Cardiac muscle cell (in vitro differentiated cells and primary cell): Measurements from ENCODE around the gene RAP1GAP. TPM values are rescaled to one million over a fixed set of nuclear protein-coding genes. Genes with fewer than 3 reads are reported as not detected.

ENCODE experiments used
- DNase-seq, 2 donors: peaks; one replicate each; pipeline versions ENCODE4 v3.0.0 to v3.0.0-alpha.2; 2010 to 2017; ENCODE audit warnings: low read depth in 1 of 2, low spot score in 1 of 2
- H3K27ac ChIP-seq: fragments of 200-600 bp; sonication (generic); 2 replicates; pipeline ENCODE4 v1.5.1; 2016
- H3K27me3 ChIP-seq: fragments of 200-600 bp; sonication (generic); 2 replicates; pipeline ENCODE4 v1.6.0; 2016; ENCODE audit warnings: control low read depth
- H3K36me3 ChIP-seq: fragments of 200-600 bp; sonication (generic); 2 replicates; pipeline ENCODE4 v1.5.1; 2016; ENCODE audit warnings: control low read depth
- H3K4me1 ChIP-seq: fragments of 200-600 bp; sonication (generic); 2 replicates; pipeline ENCODE4 v1.8.1; 2017; ENCODE audit warnings: low read depth, mild to moderate bottlenecking, mixed run types
- H3K4me3 ChIP-seq: fragments of 200-600 bp; sonication (generic); 2 replicates; pipeline ENCODE4 v1.5.1; 2016; ENCODE audit warnings: mild to moderate bottlenecking
- H3K9me3 ChIP-seq: fragments of 200-600 bp; sonication (generic); 2 replicates; pipeline ENCODE4 v1.5.1; 2017; ENCODE audit warnings: low read depth, mild to moderate bottlenecking, control low read depth
- polyA plus RNA-seq: library from polyadenylated mRNA; unstranded; fragments of >200 nt; fragmentation: Nextera tagmentation; extraction: Ambion mirVana; gene quantifications from 2 replicates; pipeline ENCODE4 v1.2.1, GENCODE V29; 2016
- total RNA-seq: library from RNA; depleted of rRNA; stranded (reverse); fragments of >200 nt; gene quantifications from 2 replicates; pipeline ENCODE4 v1.2.3, GENCODE V29; 2016
- TF ChIP-seq, protein P1 (sequence below): IDR thresholded peaks from 2 replicates; pipeline ENCODE4 v1.5.1; 2012; ENCODE audit warnings: low read depth, mild to moderate bottlenecking, low read length

Gene RAP1GAP
- total and polyA plus RNA-seq, 2 experiments from 2014 or later: 5.8 to 7.4 TPM

DNA sequence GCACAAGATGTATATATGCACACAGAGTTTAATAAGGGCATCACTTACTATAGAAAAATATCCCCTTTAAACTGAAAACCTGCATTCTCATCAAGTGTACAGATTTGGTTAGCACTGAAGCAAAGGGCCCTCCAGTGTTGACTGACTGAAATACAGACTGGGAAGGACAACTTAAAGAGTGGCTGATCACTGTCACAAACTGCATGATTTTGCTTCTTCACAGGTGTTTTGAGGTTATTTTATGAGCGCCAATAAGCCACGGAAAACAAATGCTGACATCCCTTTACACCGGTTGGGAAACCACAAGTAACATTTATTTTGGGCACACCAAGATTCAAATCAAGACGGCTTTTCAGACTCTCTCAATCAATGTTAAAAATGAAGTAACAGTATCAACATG lies 30.9 kb upstream of the RAP1GAP start:
- no peak for DNase-seq
- TF ChIP-seq, protein P1, sequence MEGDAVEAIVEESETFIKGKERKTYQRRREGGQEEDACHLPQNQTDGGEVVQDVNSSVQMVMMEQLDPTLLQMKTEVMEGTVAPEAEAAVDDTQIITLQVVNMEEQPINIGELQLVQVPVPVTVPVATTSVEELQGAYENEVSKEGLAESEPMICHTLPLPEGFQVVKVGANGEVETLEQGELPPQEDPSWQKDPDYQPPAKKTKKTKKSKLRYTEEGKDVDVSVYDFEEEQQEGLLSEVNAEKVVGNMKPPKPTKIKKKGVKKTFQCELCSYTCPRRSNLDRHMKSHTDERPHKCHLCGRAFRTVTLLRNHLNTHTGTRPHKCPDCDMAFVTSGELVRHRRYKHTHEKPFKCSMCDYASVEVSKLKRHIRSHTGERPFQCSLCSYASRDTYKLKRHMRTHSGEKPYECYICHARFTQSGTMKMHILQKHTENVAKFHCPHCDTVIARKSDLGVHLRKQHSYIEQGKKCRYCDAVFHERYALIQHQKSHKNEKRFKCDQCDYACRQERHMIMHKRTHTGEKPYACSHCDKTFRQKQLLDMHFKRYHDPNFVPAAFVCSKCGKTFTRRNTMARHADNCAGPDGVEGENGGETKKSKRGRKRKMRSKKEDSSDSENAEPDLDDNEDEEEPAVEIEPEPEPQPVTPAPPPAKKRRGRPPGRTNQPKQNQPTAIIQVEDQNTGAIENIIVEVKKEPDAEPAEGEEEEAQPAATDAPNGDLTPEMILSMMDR: no peak
- no peak overlapping the region for H3K27ac ChIP-seq
- H3K4me3 ChIP-seq: no peak overlapping the region
- no peaks in the 10 kb centered on the region for H3K27me3 ChIP-seq
- H3K4me1 ChIP-seq: no peaks in the 10 kb centered on the region
- H3K36me3 ChIP-seq: peaks cover 37% of the 10 kb centered on the region
- H3K9me3 ChIP-seq: no peaks in the 10 kb centered on the region

DNA sequence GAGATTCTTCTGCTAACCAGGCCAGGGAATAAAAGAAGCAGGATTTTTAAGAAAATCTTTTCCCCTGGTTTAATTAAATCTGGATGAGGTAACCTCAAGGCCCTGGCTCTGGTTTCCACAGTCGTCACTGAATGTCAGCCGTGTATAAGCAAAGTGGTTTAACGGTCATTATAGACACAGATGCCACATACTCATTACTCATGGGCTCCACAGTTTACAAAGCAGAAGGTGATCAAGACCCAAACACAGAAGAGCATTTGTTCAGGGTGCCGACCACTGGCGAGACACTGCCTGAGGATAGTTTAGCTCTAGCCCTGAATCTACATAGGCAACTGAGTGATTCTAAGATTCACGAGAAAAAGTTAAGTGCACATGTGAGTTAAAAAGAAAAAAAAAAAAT lies 27.8 kb upstream of the RAP1GAP start:
- Histone ChIP-seq H3K27me3 (no peaks in the 10 kb centered on the region), H3K36me3 (peaks cover 41% of the 10 kb centered on the region), H3K27ac (no peak overlapping the region), H3K4me1 (no peaks in the 10 kb centered on the region), H3K9me3 (no peaks in the 10 kb centered on the region), H3K4me3 (no peak overlapping the region)
- TF ChIP-seq, protein P1: no peak
- no peak for DNase-seq

DNA sequence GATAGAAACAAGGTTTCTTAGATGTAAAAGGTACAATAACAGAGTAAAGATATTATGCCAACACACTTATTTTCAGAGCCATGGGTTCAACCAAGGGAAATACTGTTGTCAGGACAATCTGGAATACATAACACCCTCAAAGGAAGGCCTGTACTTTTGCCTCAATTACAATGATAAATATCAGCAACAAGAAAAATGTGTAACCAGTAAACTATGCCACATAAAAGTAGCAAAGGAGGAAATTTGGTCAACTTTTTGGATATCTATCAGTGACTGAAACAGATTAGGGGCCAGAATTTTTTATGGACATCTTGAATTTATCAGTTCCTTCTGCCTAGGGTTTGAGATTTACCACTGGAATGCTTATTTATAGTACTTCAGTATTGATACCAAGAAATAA lies 24.6 kb upstream of the RAP1GAP start:
- no peak overlapping the region for H3K27ac ChIP-seq
- H3K9me3 ChIP-seq: no peaks in the 10 kb centered on the region
- no peak overlapping the region for H3K4me3 ChIP-seq
- H3K36me3 ChIP-seq: peaks cover 32% of the 10 kb centered on the region
- TF ChIP-seq, protein P1: no peak
- H3K4me1 ChIP-seq: no peaks in the 10 kb centered on the region
- DNase-seq: no peak
- H3K27me3 ChIP-seq: no peaks in the 10 kb centered on the region

DNA sequence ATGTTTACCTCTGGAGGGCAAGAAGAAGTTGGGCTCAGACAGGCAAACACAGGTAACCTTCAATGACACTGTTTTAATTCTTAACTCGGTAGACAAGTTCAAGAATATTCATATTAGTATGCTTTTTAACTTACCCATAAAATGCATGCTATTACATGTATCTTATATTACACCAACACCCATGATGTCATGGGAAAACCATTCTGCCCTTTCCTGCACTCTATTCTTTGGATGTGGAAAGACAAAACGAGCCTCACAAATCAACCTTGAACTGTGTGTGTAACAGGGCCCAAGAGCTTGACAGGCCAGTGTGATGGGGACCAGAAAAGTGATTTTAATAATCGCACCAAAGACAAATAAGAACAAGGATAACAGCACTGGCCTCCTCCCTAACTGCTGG lies 22.6 kb upstream of the RAP1GAP start:
- no peaks in the 10 kb centered on the region for H3K4me1 ChIP-seq
- no peak overlapping the region for H3K27ac ChIP-seq
- no peaks in the 10 kb centered on the region for H3K27me3 ChIP-seq
- H3K4me3 ChIP-seq: no peak overlapping the region
- TF ChIP-seq, protein P1: no peak
- H3K36me3 ChIP-seq: peaks cover 37% of the 10 kb centered on the region
- no peaks in the 10 kb centered on the region for H3K9me3 ChIP-seq
- DNase-seq: no peak

DNA sequence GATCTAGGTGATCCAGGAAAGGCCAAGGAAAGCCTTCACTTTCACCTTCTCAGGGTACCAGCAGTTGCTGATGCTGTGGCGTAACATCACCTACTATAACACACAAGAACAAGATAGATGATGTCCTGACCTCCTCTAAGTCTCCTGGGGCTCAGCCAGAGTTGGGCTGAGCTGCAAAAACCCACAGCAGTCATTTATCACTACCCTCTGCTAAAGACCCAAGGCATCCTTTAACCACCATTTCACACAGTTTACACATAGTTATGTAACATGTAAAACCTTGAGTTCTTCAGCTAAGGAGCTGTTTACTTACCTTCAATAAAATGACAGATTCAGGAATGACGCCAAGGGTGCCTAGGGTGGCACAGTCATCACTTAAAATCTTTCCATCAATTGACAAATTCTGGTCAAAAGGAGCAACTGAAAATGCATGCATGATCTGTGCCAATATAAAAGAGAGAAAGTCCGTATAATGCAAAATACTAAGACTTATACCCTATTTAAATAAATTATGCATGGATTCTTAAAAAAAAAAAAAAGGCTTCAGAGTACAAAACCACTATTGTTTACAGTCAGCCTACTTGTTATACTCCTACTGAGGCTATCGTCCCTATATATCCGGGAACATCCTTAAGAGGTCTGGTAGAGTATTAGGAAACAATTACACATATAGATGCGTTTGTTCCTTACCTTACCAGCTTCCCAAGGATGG lies 20.7 kb upstream of the RAP1GAP start:
- no peaks in the 10 kb centered on the region for H3K9me3 ChIP-seq
- peaks cover 37% of the 10 kb centered on the region for H3K36me3 ChIP-seq
- H3K4me3 ChIP-seq: no peak overlapping the region
- no peak for DNase-seq
- TF ChIP-seq, protein P1: no peak
- no peaks in the 10 kb centered on the region for H3K4me1 ChIP-seq
- H3K27ac ChIP-seq: no peak overlapping the region
- no peaks in the 10 kb centered on the region for H3K27me3 ChIP-seq

DNA sequence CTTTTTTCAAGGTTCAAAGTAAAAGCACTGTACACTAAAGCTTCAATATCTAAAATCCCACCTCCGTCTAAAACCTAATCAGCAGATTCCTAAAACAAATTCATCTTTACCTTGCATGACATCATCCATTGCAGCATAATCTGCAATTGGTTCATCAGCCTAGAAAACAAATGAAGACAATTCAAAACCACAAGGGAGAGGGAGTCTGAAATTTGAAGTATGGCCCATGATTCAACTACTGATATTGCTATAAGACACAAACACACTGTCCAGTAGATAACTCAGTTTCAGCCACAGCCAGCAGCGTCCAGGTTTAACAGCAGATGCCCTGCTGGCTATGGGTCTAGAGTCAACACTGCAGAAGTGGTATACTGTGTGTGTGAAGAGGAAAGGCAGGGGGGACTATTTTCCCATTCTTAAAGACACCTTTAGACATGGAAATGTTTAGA lies 17.9 kb upstream of the RAP1GAP start:
- H3K36me3 ChIP-seq: peaks cover 21% of the 10 kb centered on the region

More for the DNA sequence above, 17.9 kb upstream of the RAP1GAP start:
- TF ChIP-seq, protein P1: no peak
- Histone ChIP-seq H3K4me3 (no peak overlapping the region), H3K27me3 (no peaks in the 10 kb centered on the region), H3K9me3 (no peaks in the 10 kb centered on the region), H3K4me1 (no peaks in the 10 kb centered on the region), H3K27ac (no peak overlapping the region)
- no peak for DNase-seq
